GM21447 (cell line): Measurements from ENCODE around the gene HS6ST3.

ENCODE experiments used
- ATAC-seq: cut with Tn5 transposase; IDR thresholded peaks from one replicate; pipeline ENCODE4 v1.9.1; 2021; ENCODE audit not compliant: unreplicated experiment

HS6ST3 gene

DNA sequence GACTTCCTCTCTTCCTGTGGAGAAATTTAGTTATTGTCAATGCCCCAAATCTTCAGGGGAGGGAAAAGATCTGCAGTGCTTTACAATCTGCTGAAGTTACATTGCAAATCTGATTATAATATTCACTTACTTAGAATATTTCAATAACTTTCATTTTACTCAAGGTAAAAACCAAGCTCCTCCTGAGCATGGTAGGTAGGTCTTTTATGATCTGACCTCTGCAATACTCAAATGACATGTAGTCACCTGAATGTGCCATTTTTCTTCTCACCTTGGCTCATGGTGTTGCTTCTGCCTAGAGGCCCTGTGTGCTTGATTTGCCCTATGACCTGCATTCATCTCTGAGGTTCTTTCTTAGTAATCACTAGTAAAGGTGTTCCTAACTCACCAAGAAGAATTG, 331.4 kb downstream of the HS6ST3 start:
- no peak for ATAC-seq

DNA sequence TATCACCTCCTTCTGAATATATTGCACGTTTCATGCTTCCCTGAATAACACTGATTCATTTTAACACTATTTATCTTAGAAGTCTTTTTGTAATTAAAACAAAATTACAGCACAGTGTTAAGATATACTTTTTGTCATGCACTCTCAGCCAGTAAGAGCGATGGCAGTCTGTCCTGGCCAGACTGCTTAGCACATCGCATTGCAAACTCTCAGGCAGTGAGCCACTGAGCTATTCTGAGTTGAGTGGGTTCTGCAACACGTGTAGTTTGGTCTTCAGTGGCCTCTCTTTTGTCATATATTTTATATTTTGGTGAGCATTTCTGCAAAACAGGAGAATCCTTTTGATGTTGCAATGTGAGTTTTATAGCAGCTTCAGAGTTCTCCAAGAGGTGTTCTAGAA, 332.1 kb downstream of the HS6ST3 start:
- ATAC-seq, result no peak

DNA sequence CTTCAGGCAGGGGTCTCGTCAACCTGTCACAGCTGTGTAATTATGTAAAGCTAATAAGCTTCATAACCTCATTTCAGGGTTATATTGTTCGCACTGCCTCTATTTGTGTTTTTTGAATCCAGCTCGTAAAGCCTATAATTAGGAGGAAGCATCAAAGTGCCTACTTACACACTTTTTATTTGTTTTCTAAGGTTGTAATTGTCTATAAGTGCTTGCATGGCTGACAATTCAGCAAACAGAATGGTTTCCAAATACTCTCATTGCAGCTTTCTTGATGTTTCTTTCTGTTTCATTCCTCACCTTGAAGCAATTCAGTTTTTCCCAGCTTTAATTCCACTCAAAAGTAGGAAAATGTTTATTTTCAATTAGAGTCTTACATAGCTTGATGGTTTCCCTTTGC, 336.3 kb downstream of the HS6ST3 start:
- no peak for ATAC-seq

DNA sequence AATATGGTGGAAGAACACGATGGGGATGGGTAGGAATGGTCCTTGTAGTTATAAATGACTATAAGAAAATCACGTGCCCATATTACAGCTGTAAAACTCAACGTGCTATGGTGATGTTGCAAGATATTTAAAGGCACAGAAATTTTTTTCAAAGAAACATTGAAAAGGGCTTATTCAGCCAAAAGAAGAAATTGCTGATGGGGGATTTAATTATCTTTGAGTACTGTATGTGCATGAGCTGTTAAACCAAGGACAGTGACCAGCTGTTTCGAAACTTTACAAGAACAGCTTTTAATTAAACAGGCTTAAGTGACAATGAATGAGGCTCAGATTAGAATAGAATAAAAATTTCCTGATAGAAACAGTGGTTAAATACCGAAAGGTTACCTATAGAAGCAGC, 339.0 kb downstream of the HS6ST3 start:
- no peak for ATAC-seq

DNA sequence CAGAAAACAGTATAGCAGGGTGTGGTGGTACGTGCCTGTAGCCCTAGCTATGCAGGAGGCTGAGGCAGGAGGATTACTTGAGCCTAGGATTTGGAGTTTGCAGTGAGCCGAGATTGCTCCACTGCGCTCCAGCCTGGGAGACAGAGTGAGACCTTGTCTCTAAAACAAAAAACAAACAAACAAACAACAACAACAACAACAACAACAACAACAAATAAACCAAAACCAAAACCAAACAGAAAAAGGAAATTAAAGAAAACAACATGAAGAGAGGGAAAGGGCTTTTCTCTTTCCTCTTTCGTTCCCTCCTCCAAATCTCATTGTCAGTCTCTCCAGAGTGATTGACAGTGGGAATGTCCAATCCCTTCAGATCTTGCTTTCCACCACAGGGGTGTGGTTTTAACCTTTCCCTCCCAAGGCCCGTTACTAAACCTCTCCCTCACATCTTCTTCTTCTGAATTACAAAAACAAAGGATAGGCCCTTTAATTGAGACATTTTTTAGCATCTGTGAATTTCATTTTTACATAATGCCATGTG, 341.2 kb downstream of the HS6ST3 start:
- no peak for ATAC-seq

DNA sequence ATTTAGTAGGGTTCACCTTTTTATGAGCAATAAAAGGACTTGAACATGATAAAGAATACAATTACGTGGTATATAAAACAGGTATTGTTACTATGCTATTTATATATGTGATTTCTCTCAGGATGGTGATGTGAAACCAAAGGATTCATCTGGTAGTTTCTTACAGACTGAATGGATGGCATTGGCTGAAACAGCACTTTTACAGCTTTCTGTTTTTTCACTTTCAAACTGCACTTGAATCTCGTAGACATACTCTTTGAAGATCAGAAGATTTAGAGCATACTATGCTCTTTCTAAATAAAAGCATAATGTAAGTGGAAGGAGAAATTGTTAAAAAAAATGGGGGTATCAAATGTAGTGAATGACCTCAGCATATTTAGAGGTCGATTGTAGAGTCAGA, 354.8 kb downstream of the HS6ST3 start:
- ATAC-seq, result no peak

DNA sequence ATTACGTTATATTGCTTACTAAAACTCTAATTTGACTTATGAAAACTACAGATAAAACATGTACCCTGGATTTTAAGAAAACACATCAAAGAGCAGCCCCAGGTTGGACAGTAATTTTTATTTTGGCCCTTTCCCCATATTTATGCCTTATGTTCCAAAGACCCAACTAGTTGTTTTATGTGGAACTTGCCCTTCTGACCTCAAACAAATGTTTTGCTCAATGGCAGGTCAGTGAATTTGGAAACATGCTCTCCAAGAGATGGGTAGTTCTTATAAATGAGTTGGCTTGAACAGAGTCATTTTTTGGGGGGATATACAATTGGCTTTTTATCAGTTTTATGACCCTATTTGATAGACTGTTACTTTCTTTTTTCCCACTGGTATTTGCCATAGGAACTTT, 360.0 kb downstream of the HS6ST3 start:
- ATAC-seq, result no peak

DNA sequence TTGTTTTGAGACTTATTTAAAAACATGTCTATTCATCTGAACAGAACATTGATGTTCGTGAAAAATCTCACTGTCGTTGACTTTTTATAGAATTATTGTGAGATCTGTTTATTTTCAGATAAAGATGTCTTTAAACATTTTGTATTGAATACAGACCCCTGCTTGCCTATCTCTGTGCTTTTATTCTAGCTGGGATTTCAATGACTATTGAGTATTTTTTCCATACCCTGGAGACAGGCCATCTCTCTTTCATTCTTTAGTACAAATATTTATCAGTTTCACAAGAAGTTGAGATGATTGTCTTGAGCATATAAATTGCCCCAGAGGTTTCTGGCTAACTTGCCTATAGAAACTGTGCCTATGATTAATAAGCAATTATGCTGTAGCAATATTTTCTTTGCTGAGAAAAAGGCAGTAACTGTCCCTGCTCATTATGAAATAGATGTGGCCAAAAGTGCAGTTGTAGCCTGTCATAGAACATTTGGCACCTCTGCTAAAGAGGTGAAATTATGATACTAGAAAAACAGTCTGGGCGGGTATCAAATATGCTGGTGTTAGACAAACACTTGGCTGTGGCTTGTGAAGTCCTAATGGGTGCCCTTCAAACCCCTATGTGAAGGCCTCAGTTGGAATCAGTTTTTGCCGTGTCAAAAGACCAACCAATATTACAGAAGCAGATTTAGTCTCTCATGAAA, 360.6 kb downstream of the HS6ST3 start:
- no peak for ATAC-seq

DNA sequence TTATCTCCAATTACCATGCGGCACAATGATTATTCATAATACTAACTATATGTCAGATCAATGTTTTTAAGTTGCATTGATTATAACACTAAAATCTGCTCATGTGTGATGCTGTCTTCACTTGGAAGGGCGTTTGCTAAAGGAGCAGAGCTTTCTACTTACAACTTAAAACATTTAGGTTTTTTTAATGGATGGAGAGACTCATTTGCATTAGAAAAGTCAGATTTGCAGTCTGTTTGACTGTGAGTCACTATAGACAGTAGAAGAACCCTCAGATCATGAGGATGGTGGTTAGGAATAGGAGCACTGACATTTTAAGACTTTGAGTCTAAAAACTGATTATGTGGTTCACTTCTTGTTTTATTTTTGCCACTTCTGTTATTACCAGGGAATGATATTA, 364.6 kb downstream of the HS6ST3 start:
- no peak for ATAC-seq

DNA sequence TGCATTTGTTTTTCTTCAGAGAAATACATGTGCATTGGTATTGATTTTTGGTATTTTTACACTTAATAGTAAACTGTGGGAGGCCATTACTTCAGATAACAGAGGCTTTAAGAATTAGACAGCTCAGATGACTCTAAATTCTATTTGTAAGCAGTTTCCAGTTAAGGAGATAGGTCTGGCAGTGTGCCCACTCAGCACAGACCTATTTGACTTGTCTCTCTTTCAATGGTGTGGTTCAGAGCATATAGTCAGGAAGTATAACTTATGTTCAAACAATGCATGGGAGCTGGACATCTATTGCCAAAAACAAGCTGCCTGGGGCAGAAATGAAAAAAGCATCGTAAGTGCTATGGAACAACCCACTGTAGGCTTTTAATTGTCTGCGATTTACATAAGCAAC, 370.7 kb downstream of the HS6ST3 start:
- no peak for ATAC-seq

DNA sequence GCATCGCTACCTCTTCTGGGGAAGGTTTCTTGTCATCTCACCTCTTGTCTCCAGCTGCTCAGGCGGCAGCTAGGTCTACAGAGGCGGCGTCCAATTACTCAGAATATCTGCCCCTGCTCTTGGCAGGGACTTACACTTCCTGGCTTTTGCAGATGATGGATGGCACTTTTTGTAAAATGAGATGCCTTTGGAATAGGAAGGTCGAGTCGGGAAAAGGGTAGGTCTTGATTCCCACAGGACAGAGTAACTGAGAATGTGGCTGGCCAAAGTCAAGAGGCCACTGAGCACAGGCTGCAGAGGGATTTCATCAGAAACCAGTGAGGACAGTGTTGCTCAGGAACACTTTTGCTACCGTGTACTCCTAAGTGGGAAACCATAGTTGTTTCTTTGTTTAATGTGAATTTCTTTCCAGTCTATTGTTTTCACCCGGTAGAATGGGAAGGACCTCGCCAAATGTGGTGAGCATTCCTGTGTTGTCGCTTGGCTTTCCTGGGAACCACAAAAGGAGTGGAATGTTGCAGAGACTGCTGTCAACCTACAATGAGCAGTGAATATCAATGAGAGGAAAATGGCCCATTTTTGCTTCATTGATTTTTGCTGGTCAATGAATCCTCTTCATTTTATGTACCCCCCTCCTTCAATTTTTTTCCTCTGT, 383.7 kb downstream of the HS6ST3 start:
- no peak for ATAC-seq

DNA sequence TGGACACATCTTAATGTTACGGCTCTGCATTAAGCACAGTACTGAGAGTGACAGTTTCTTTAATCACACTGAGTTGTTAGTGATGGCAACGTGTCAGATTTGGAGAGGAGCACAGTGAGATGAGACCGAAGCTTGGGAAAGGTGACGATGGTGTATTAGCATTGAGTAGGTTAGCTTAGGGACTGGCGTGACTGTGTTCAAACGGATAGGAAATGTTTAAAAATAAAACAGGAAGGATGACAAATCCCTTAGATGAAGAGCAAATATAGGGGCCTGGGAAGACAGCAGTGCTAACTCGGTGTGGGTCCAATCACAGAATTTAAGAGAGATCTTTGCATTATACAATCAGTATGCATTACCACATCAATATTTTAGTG, 384.3 kb downstream of the HS6ST3 start:
- ATAC-seq, result no peak

DNA sequence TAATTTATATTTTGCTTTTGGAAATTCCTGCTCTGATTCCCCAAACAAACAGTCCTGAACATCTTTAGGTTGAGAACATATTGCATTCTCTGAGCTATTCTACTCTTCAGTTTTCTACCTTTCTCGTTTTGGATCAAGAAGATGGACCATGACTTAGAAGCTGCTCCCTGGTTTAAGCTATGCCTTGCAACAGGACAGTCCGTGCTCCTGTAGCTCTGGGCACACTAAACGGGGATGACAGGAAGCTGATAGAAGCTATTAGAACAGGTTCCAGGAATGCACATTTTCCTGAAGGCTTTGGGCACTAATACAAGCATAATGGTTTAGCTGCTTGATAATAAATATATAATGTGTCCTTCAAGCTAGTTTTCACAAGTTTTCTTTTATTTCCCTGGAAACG, 385.2 kb downstream of the HS6ST3 start:
- ATAC-seq, result no peak

DNA sequence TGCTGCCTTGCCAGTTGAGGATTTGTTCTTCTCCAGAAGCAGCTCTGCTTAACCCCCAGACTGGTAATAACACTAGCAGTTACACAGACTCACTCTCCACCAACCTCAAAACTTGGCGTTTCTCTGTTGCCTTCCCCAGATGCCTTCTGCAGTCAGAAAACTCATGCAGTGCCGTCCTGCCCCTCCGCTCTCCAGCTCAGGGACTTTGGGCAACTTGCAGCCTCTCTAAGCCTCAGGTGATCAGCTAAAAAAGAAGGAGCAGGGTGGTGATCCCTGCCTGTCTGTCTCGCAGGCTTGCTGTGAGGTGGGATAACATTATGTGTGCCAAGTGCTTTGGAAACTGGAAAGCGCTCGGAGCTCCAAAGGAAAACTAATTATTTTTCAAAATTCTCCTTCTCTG, 391.6 kb downstream of the HS6ST3 start:
- no peak for ATAC-seq

DNA sequence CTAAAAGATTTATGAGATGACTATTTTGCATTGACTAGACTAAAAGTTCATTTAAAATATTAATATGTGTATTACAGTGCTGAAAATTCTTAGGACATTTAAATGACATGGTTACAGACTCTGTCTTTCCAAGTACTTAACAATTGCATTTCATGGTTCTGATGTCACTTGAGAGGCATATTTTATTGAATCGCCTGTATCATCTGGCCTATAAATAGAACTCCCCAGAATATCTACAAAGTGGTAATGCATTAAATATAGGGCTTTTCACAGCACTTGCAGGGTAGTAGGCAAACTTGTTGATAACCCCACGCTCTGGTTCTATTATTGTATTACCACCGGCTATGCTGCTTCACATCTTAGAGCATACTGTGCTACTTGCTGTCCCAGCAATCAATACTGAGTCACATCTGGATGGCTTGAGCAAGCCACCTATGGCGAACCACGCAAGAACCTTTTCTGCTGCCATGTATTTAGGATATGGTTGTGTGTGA, 400.6 kb downstream of the HS6ST3 start:
- no peak for ATAC-seq

DNA sequence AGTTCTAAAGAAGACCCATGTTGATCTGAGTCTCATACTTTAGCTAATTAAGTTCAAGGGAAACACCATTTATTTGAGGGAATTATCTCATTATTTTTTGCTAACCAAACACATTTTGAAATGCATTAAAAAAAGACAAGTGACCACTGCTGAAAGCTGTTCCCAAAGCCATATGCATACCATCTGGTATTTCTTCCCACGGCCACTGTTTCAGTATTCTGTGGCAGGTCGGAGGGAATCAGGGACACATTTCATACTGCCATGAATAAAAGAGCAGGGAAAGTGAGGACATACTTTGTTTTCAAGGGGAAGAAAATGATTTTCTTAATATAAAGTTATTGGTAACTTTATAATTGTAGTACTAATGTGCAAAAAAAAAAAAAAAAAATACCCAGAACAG, 401.2 kb downstream of the HS6ST3 start:
- no peak for ATAC-seq

DNA sequence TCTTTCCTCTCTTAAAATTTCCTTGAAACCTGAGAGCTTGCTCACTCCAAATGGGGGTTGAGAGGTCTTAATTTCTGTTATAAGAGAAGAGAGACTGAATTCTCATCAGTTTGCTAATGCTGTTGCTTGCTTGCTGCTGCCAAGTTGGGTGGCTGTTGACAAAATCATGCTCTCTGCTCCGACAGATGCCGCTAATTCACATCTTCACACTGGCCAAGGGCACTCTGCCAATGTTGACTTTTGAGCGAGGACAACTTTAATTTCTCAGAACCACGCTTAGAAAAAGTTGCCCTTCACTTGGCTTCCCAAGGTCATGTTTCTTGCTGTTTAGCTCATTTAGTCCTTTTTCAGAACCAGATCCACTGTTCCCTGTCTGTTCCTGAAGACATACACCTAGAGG, 402.9 kb downstream of the HS6ST3 start:
- ATAC-seq, result no peak

DNA sequence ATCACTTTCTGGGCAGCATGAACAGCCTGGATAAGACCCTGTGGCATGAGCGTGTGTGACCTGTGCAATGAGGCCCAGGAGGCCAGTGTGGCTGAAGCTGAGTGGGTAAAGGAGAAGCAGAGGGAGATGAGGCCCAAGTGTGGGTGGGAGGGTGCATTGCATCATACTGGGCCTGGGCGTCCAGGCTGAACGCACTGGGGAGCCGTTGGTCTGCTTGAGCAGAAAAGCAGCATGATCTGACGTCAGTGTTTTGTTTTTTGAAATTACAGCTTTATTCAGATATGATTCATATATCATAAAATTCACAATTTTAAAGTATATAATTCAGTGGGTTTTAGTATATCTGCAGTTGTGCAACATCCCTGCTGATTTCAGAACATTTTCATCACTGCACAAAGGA, 409.7 kb downstream of the HS6ST3 start:
- no peak for ATAC-seq

DNA sequence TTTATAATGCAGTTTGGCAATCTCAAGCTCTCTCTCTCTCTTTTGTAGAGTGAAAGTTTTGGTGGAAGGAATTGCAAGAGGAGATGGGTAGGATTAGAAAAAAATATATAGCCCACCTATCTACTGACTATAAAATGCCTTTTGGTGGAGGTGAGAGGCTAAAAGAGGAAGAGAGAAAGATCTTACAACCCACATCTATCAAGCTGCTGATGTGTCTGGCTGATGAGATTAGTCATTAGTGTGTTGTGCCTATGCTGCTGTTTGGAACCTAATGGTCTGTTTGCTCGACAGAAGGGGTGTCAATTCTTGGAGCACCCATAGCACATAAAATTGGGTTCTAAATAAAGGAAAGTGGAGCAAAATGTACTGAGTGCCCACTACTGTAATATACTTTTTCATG, 411.0 kb downstream of the HS6ST3 start:
- ATAC-seq, result no peak

DNA sequence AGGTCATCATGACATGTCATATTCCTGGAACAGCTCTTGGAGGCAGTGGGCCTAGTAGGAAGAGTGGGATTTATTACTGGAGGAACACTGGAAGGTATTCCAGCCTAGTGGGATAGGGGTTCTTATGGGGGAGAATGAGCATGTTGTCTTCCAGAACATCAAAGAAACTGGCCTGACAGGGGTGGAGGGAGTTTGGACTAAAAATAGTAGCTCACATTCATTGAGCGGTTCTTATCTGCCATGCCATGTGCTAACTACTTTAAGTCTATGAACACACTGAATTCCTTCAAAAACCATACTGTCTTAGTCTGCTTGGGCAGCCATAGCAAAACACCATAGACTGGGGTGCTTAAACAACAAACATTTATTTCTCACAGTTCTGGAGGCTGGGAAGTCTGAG, 413.6 kb downstream of the HS6ST3 start:
- no peak for ATAC-seq

DNA sequence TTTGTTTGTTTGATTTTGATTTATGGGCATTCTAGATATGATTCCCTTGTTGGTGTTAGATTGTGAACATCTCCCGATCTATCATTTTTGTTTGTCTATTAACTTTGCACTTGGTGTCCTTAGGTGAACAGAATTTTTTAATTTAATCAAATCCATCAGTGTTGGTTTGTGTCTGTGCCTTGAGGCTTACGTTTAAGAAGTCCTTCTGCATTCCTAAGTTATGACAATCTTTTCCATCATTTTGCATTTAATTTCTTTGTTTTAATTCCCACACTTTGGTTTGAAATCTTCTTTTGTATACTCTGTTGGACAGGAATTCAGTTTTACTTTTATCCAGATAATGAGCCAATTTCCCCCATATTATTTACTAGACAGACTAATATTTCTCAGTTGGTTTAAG, 421.7 kb downstream of the HS6ST3 start:
- no peak for ATAC-seq

DNA sequence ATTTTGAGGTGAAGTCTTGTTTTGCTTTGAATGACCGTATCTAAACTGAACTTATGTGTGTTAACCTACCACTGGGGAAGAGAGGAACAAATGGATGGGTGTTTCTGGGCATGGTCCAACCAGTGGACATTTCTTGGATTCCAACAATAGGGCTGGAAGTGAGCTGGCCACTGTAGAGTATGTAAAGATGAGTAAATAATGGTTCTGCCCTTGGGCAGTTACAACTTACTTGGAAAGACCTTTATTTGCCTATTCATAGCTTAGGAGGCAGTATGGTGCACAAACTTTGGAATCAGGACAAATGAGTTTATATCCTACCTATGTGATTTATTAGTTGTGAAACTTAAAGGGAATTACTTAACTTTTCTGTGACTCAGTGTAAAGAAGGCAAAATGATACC, 429.5 kb downstream of the HS6ST3 start:
- no peak for ATAC-seq
